ENCODE data around the gene RPS15A.

DNA sequence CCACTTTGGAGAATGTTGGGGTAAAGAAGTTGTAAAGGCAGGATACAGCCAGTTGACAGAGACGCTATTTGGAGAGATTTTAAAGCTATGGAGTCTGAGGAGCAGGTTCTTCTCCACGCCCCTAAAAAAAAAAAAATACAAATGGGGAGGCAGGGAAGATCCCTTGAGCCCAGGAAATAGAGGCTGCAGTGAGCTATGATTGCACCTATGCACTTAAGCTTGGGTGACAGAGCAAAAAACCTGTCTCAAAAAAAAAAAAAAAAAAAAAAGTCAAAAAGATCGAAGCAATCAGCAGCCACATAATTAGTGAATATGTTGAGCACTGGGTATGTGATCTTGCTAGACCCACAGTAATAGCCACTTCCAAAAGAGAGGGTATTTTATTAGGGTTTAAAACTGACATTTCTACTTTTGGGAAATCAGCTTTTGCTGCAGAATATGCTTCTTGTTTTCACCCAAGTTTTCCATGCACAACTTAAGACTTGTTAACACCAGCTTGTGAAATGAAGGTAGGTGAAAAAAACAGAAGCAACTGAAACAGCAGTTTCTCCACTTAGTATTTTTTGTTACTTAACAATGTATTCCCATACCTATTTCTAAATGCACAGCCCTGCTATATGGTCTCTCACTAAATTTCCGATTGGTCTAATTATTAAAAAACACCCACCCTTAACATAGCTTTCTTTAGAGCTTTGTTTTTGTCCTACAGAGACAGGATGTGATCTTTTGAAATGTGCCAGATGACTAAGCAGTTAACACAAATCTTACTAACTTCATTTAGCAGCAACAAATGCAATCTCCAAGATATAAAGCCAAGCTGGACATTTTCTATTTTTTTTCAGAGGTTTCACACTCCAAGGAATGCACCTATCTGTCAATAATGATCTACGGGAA, 13.7 kb upstream of the RPS15A start:
- TF ChIP-seq, protein P1, sequence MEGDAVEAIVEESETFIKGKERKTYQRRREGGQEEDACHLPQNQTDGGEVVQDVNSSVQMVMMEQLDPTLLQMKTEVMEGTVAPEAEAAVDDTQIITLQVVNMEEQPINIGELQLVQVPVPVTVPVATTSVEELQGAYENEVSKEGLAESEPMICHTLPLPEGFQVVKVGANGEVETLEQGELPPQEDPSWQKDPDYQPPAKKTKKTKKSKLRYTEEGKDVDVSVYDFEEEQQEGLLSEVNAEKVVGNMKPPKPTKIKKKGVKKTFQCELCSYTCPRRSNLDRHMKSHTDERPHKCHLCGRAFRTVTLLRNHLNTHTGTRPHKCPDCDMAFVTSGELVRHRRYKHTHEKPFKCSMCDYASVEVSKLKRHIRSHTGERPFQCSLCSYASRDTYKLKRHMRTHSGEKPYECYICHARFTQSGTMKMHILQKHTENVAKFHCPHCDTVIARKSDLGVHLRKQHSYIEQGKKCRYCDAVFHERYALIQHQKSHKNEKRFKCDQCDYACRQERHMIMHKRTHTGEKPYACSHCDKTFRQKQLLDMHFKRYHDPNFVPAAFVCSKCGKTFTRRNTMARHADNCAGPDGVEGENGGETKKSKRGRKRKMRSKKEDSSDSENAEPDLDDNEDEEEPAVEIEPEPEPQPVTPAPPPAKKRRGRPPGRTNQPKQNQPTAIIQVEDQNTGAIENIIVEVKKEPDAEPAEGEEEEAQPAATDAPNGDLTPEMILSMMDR (IDR thresholded peaks at IDR 0.05), result no peak
- TF ChIP-seq POLR2AphosphoS5 (IDR thresholded peaks at IDR 0.05; ENCODE audit: insufficient read depth in 1 of 2, low read depth in 1 of 2) (no peak), POLR2A (IDR thresholded peaks at IDR 0.05) (no peak)

All from vagina (tissue), 2 donors.